SK-N-MC (cell line): ENCODE data around the gene ZCCHC14.

Experiments used
- EZH2 ChIP-seq: fragments of 200-600 bp; sonication (generic); IDR thresholded peaks from one replicate; pipeline ENCODE4 v1.6.1; 2017; ENCODE audit warnings: antibody characterized with exemption
- FOXP2 ChIP-seq: optimal IDR thresholded peaks from 2 replicates; pipeline ENCODE3; 2011; ENCODE audit warnings: mild to moderate bottlenecking, moderate library complexity; ENCODE audit not compliant: insufficient read depth; ENCODE audit errors: extremely low read length, control extremely low read depth
- POLR2AphosphoS5 ChIP-seq: IDR thresholded peaks from 2 replicates; pipeline ENCODE4 v1.6.1; 2012; ENCODE audit warnings: mild to moderate bottlenecking, low read depth, low read length, borderline replicate concordance

- TF ChIP-seq EZH2 (no peak), POLR2AphosphoS5 (no peak), FOXP2 (no peak)
Measured at GRCh38 chr16:87469169-87469568, 23.7 kb downstream of the ZCCHC14 start.
